Adrenal gland (tissue), 12 donors: ENCODE measurements around the gene DOCK11. TPM values are rescaled to one million over a fixed set of nuclear protein-coding genes. Genes with fewer than 3 reads are reported as not detected.

Source experiments
- DNase-seq, 7 donors: peaks; one replicate each; pipeline ENCODE4 v3.0.0-alpha.2; 2019 to 2020
- H3K27ac ChIP-seq, 5 donors: fragments of 200-600 bp; sonication (generic) in 4 of 5; 1 replicate in 3 of 5; 2 replicates in 2 of 5; pipeline versions ENCODE4 v1.5.1 to v1.8.0; 2016 to 2020; ENCODE audit warnings: mild to moderate bottlenecking in 1 of 5
- H3K27me3 ChIP-seq: fragments of 200-600 bp; 2 replicates; pipeline ENCODE4 v1.8.0; 2021
- H3K36me3 ChIP-seq, 2 donors: fragments of 200-600 bp; replicated peaks in 1 of 2; 1 replicate in 1 of 2; 2 replicates in 1 of 2; pipeline versions ENCODE4 v1.5.1 to v1.8.0; 2018 to 2022
- H3K4me1 ChIP-seq, 2 donors: fragments of 200-600 bp; replicated peaks in 1 of 2; 1 replicate in 1 of 2; 2 replicates in 1 of 2; pipeline versions ENCODE4 v1.5.1 to v1.8.0; 2018 to 2021
- H3K4me3 ChIP-seq, 4 donors: fragments of 200-600 bp; sonication (generic) in 3 of 4; one replicate each; pipeline ENCODE4 v1.5.1; 2016 to 2018
- H3K9me3 ChIP-seq, 3 donors: fragments of 200-600 bp; sonication (generic) in 1 of 3; replicated peaks in 1 of 3; 1 replicate in 2 of 3; 2 replicates in 1 of 3; pipeline versions ENCODE4 v1.5.1 to v1.8.0; 2016 to 2021
- CTCF ChIP-seq, 6 experiments: fragments of 450-650 bp in 4 of 6; fragments of 200-600 bp in 2 of 6; sonication (generic) in 1 of 6; IDR thresholded peaks; 1 replicate in 5 of 6; 2 replicates in 1 of 6; pipeline versions ENCODE4 v1.5.1 to v1.8.0; 2016 to 2021; ENCODE audit warnings: antibody characterized with exemption in 6 of 6, mild to moderate bottlenecking in 2 of 6, moderate library complexity in 1 of 6
- POLR2A ChIP-seq, 2 donors: fragments of 450-650 bp; IDR thresholded peaks; one replicate each; pipeline ENCODE4 v1.6.1; 2017; ENCODE audit warnings: antibody characterized with exemption in 2 of 2, mild to moderate bottlenecking in 2 of 2, moderate library complexity in 1 of 2
- WGBS, 4 donors: extraction: QIAGEN DNeasy Blood & Tissue Kit in 2 of 4; methylation state at CpG; one replicate each; pipeline versions ENCODE4 v1.1.5 to v1.1.7; 2013 to 2017; 5-methylcytosine and 5-hydroxymethylcytosine counted together
- intact Hi-C, 2 donors: fragments of 100-400 bp; cut with DNase I; formaldehyde crosslinking; loops; one replicate each; pipeline versions ENCODE4 v1.14.1 to v1.15.0; 2022 to 2023
- polyA plus RNA-seq, 3 donors: library from polyadenylated mRNA; stranded (reverse); fragments of 200-250 nt in 2 of 3; fragments of 350-450 nt in 1 of 3; fragmentation: Illumina TruSeq in 1 of 3; extraction: RNeasy Lipid Tissue Mini Kit (QIAGEN cat#74804) in 1 of 3; gene quantifications; one replicate each; pipeline ENCODE4 v1.2.3, GENCODE V29; 2013 to 2014
- total RNA-seq, 9 donors: library from RNA; depleted of rRNA in 4 of 9; stranded (reverse); fragments of >200 nt in 4 of 9; fragments of 120-200 nt in 1 of 9; fragmentation: NEBNext Ultra II Directional in 1 of 9; extraction: Animal tissue kit (Norgen Biotek cat#: 25700) in 1 of 9; gene quantifications; one replicate each; pipeline versions ENCODE4 v1.1.0 to v1.2.4, GENCODE V29; 2013 to 2023
- donor health status: healthy with polysubstance abuse.
- donor health status: Bipolar disorder and iron deficiency.
- donor health status: DM: yes; HTN: yes; CAD: no.
- donor health status: DM: no; HTN: no; CAD: no.
- donor health status: DM: no; HTN: no; CAD: no.
- donor health status: DM: yes; HTN: yes; CAD: no.

Gene DOCK11
- total and polyA plus RNA-seq, 12 donors, result 4.8 to 28.1 (median 13.2) TPM

- Histone ChIP-seq H3K27me3 (no peaks in the 10 kb centered on the region), H3K36me3 (no peaks in the 10 kb centered on the region), H3K4me3 (no peak overlapping the region), H3K4me1 (no peaks in the 10 kb centered on the region), H3K27ac (no peak overlapping the region), H3K9me3 (no peaks in the 10 kb centered on the region)
- intact Hi-C loops, result no loop called here
- no peak for DNase-seq
- TF ChIP-seq POLR2A (IDR thresholded peaks at IDR 0.05) (no peak), CTCF (IDR thresholded peaks at IDR 0.05) (no peak)
- 52 to 90% (median 79%) methylated on average over 1 of the region's 1 CpG for WGBS, 4 donors
Measured at GRCh38 chrX:118507766-118508165, 12.2 kb downstream of the DOCK11 start.

- Histone ChIP-seq H3K9me3 (no peaks in the 10 kb centered on the region), H3K4me1 (no peaks in the 10 kb centered on the region), H3K27ac (no peak overlapping the region), H3K4me3 (no peak overlapping the region), H3K27me3 (no peaks in the 10 kb centered on the region), H3K36me3 (no peaks in the 10 kb centered on the region)
- no peak for DNase-seq
- 69 to 85% (median 78%) methylated on average over 4 to 5 of the region's 5 CpGs for WGBS, 4 donors
- TF ChIP-seq POLR2A (IDR thresholded peaks at IDR 0.05) (no peak), CTCF (IDR thresholded peaks at IDR 0.05) (no peak)
- intact Hi-C loops, result no loop called here
Measured at GRCh38 chrX:118508221-118508620, 12.6 kb downstream of the DOCK11 start.

DNA sequence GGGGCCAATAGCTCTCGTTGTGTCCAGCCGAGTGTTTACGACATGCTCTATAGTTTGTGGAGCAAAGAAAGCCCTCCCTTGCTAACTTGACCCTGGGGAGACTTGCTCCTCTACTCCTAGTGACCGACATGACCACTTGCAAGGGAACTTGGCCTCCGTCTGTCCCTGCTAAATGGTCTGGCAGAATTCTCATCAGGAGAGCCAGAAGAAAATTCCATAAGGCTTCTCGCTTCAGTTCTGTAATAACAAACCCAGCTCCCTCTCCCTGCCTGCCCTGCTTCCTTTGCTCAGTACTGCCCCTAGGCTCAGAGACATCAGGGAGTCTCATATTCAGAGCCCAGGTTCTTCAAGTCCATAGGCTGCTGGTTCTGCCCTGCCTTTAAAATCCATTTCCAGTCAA lies 13.0 kb downstream of the DOCK11 start:
- intact Hi-C loops, result no loop called here
- H3K4me3 ChIP-seq, result no peak overlapping the region
- DNase-seq, result no peak
- no peaks in the 10 kb centered on the region for H3K4me1 ChIP-seq
- TF ChIP-seq POLR2A (IDR thresholded peaks at IDR 0.05) (no peak), CTCF (IDR thresholded peaks at IDR 0.05) (no peak)
- no peaks in the 10 kb centered on the region for H3K9me3 ChIP-seq
- H3K36me3 ChIP-seq, result no peaks in the 10 kb centered on the region
- no peaks in the 10 kb centered on the region for H3K27me3 ChIP-seq
- H3K27ac ChIP-seq, result no peak overlapping the region
- 65 to 81% (median 68%) methylated on average over 5 to 6 of the region's 6 CpGs; no CpG with 5 or more reads in 1 of the 4 donors for WGBS, 4 donors

DNA sequence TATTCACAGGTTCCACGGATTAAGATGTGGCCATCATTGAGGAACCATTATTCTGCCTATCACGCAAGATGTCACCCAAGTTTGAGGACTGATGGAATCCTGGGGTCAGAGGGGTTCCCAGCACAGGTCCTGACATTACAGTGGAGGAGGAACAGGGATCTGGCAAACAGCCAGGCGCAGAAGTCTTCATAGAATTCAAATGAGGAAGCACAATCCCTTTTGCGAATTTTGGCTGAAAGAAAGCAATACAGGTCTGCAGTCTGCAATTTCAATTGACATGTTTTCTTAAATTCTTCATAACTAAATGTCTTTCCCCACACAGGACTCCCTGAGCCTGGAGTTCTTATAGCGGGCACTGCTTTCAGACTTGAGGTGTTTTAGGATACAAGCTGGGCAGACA lies 14.5 kb downstream of the DOCK11 start:
- Histone ChIP-seq H3K27ac (no peak overlapping the region), H3K4me3 (no peak overlapping the region), H3K27me3 (no peaks in the 10 kb centered on the region), H3K4me1 (no peaks in the 10 kb centered on the region), H3K36me3 (no peaks in the 10 kb centered on the region), H3K9me3 (no peaks in the 10 kb centered on the region)
- DNase-seq, result peak in 3 of 7 donors; percentile 26 to 42 (median 36)
- 75 to 81% (median 79%) methylated on average over 5 of the region's 5 CpGs for WGBS, 4 donors
- intact Hi-C loops, result no loop called here
- no peak for TF ChIP-seq POLR2A (IDR thresholded peaks at IDR 0.05)
- no peak for TF ChIP-seq CTCF (IDR thresholded peaks at IDR 0.05)
